Measurements from ENCODE around the gene GPD1.

The GPD1 gene

DNA sequence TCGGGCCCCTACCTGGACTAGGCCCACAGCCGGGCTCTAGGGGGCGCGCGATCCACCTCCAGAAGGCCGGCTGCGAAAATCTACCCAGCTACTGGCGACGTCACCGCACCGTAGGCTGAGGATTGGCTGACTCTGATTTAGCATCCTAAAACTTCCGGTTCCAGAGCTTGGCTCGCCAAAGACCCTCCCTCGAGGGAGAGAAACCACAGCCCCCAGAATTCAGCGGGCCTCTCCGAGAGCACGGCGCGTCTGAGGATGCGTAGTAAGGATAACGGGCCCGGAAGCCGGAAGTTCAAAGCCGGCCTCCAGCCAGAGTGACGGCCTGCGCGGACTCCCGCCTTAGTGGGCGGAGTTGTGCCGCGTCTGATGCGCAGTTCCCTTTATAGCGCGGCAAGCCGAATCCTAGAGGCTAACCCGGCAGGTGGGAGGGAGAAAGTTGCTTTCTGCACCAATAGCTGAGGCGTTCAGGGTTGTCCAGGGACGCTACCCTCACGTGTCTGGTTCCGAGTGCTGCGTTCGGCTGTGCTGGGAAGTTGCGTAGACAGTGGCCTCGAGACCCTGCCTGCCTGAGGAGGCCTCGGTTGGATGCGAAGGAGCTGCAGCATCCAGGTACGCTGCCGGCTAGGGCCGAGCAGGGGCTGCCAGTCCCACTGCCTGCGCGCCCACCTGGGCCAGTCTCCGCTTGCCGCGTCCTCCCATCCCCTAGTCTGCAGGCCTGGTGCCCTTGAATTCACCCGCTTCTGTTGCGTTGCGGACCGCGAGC, 8.1 kb downstream of the GPD1 start, which contains the start of gene COX14:
TSS of gene COX14 (plus strand) at position 544 of the 763 bp plus-strand sequence. CDS start 7,808 bp downstream, outside the sequence.
- H3K27ac ChIP-seq = peak within 1 kb of the TSS; percentile 99
- H3K79me2 ChIP-seq = peaks cover 31% of the 10 kb centered on the region
- no peaks in the 10 kb centered on the region for H3K9me3 ChIP-seq (ENCODE audit: control insufficient read depth, low read length)
- H2AFZ ChIP-seq = peak within 1 kb of the TSS; percentile 85
- H3K9ac ChIP-seq = peak within 1 kb of the TSS; percentile 83
- H3K27me3 ChIP-seq (ENCODE audit: control insufficient read depth, insufficient read depth, low read length) = no peaks in the 10 kb centered on the region
- TF ChIP-seq CTCF (IDR thresholded peaks at IDR 0.05) = peak; percentile 98
- no peaks in the 10 kb centered on the region for H3K36me3 ChIP-seq (ENCODE audit: control insufficient read depth, insufficient read depth, low read length)
- peaks cover 47% of the 10 kb centered on the region for H3K4me1 ChIP-seq
- peak within 1 kb of the TSS; percentile 77 for H3K4me2 ChIP-seq (ENCODE audit: low read length)
- peak within 1 kb of the TSS; percentile 95 for H3K4me3 ChIP-seq (ENCODE audit: low read depth, low read length)

DNA sequence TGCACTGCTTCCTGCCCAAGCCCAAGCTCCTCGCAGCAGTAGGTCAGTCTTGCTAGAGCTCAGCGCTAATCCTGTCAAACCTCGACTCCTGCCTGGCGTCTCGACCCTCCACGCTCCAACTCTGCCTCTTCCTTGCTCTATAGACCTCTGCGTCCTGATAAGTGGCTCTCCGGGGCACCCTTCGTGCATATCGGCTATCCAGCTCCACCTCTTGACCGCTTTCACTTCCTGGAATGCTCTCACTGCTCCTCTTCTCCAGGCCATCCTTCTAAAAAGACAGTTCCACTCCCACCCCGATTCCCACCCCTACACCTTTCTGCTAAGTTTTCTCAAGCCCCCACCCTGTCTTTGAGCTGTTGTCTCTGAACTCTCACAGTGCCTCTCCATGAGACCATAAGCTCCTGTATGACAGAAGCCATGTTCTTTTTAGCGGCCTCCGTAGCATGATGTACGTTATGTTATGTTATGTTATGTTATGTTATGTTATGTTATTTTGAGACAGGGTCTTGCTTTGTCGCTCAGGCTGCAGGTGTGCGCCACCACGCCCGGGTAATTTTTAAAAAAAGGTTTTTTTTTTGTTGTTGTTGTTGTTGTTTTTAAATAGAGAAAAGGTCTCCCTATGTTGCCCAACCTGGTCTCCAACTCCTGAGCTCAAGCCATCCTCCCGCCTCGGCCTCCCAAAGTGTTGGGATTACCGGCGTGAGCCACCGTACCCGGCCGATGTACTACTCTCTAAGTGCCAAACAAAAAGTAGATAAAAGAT, 8.8 kb downstream of the GPD1 start:
- peaks cover 39% of the 10 kb centered on the region for H3K4me1 ChIP-seq
- peak overlapping the region; percentile 99 for H3K27ac ChIP-seq
- peak overlapping the region; percentile 85 for H2AFZ ChIP-seq
- peak overlapping the region; percentile 73 for H3K4me2 ChIP-seq (ENCODE audit: low read length)
- no peaks in the 10 kb centered on the region for H3K36me3 ChIP-seq (ENCODE audit: control insufficient read depth, insufficient read depth, low read length)
- no peak for TF ChIP-seq CTCF (IDR thresholded peaks at IDR 0.05)
- H3K4me3 ChIP-seq (ENCODE audit: low read depth, low read length) = peak overlapping the region; percentile 95
- H3K9ac ChIP-seq = peak overlapping the region; percentile 83
- no peaks in the 10 kb centered on the region for H3K9me3 ChIP-seq (ENCODE audit: control insufficient read depth, low read length)
- peaks cover 38% of the 10 kb centered on the region for H3K79me2 ChIP-seq
- H3K27me3 ChIP-seq (ENCODE audit: control insufficient read depth, insufficient read depth, low read length) = no peaks in the 10 kb centered on the region

DNA sequence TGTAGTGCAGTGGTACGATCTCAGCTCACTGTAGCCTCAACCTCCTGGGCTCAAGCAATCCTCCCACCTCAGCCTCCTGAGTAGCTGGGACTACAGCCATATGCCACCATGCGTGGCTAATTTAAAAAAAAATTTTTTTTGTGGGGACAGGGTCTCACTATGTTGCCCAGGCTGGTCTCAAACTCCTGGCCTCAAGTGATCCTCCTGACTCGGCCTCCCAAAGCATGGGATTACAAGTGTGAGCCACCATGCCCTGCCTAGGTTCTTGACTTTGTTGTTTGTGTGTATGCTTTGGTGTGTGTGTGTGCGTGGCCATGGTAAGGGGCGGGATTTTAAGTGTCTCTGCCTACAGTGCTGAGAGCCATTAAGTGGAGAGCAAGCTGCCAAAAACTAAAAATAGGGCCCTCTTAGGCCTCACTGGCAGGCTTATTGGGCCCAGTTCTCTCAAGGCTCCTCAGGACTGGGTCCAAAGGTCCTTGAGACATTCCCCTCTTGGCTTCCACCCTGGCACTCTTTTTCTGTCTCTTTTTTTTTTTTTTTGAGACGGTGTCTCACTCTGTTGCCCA, 13.3 kb downstream of the GPD1 start:
- H3K4me1 ChIP-seq = peaks cover 5% of the 10 kb centered on the region
- H3K27me3 ChIP-seq (ENCODE audit: control insufficient read depth, insufficient read depth, low read length) = no peaks in the 10 kb centered on the region
- no peak overlapping the region for H3K27ac ChIP-seq
- peaks cover 75% of the 10 kb centered on the region for H3K79me2 ChIP-seq
- no peaks in the 10 kb centered on the region for H3K36me3 ChIP-seq (ENCODE audit: control insufficient read depth, insufficient read depth, low read length)
- H3K4me3 ChIP-seq (ENCODE audit: low read depth, low read length) = no peak overlapping the region
- H2AFZ ChIP-seq = no peak overlapping the region
- H3K9me3 ChIP-seq (ENCODE audit: control insufficient read depth, low read length) = no peaks in the 10 kb centered on the region
- H3K9ac ChIP-seq = no peak overlapping the region
- no peak for TF ChIP-seq CTCF (IDR thresholded peaks at IDR 0.05)
- H3K4me2 ChIP-seq (ENCODE audit: low read length) = no peak overlapping the region

GRCh38 chr12:50119387-50119786, 15.6 kb downstream of the GPD1 start:
- no peak for TF ChIP-seq CTCF (IDR thresholded peaks at IDR 0.05)
- peaks cover 86% of the 10 kb centered on the region for H3K79me2 ChIP-seq
- no peaks in the 10 kb centered on the region for H3K36me3 ChIP-seq (ENCODE audit: control insufficient read depth, insufficient read depth, low read length)
- no peaks in the 10 kb centered on the region for H3K9me3 ChIP-seq (ENCODE audit: control insufficient read depth, low read length)
- H3K4me2 ChIP-seq (ENCODE audit: low read length) = no peak overlapping the region
- no peak overlapping the region for H2AFZ ChIP-seq
- no peak overlapping the region for H3K4me3 ChIP-seq (ENCODE audit: low read depth, low read length)
- no peak overlapping the region for H3K9ac ChIP-seq
- H3K27ac ChIP-seq = no peak overlapping the region
- H3K4me1 ChIP-seq = peaks cover 5% of the 10 kb centered on the region
- no peaks in the 10 kb centered on the region for H3K27me3 ChIP-seq (ENCODE audit: control insufficient read depth, insufficient read depth, low read length)

Measured in parathyroid adenoma (tissue), 2 donors.